Measurements from ENCODE around the gene DENND2C. TPM values are rescaled to one million over a fixed set of nuclear protein-coding genes. Genes with fewer than 3 reads are reported as not detected.

DENND2C gene
- total RNA-seq, 1 donor: 4.8 TPM

- DNase-seq (ENCODE audit: low read depth): peak; percentile 24
- TF ChIP-seq CTCF (IDR thresholded peaks at IDR 0.05; ENCODE audit: insufficient read depth, low read length): no peak
Measured at GRCh38 chr1:114610546-114611245, 59.2 kb downstream of the DENND2C start.

GRCh38 chr1:114609826-114610225 lies 60.0 kb downstream of the DENND2C start:
- DNase-seq (ENCODE audit: low read depth): no peak
- TF ChIP-seq CTCF (IDR thresholded peaks at IDR 0.05; ENCODE audit: insufficient read depth, low read length): no peak

More at GRCh38 chr1:114610546-114611245, 59.2 kb downstream of the DENND2C start:
- no peak overlapping the region for H3K4me3 ChIP-seq (ENCODE audit: low read depth, low read length)

GRCh38 chr1:114609026-114609425 lies 60.8 kb downstream of the DENND2C start:
- no peak for DNase-seq (ENCODE audit: low read depth)
- TF ChIP-seq CTCF (IDR thresholded peaks at IDR 0.05; ENCODE audit: insufficient read depth, low read length): no peak
- H3K4me3 ChIP-seq (ENCODE audit: low read depth, low read length): no peak overlapping the region

More at GRCh38 chr1:114609826-114610225, 60.0 kb downstream of the DENND2C start:
- no peak overlapping the region for H3K4me3 ChIP-seq (ENCODE audit: low read depth, low read length)

GRCh38 chr1:114607223-114607622 lies 62.6 kb downstream of the DENND2C start:
- no peak for TF ChIP-seq CTCF (IDR thresholded peaks at IDR 0.05; ENCODE audit: insufficient read depth, low read length)
- H3K4me3 ChIP-seq (ENCODE audit: low read depth, low read length): no peak overlapping the region
- peak; percentile 27 for DNase-seq (ENCODE audit: low read depth)

- H3K4me3 ChIP-seq (ENCODE audit: low read depth, low read length): no peak overlapping the region
- no peak for TF ChIP-seq CTCF (IDR thresholded peaks at IDR 0.05; ENCODE audit: insufficient read depth, low read length)
- peak; percentile 35 for DNase-seq (ENCODE audit: low read depth)
Measured at GRCh38 chr1:114597949-114598348, 71.9 kb downstream of the DENND2C start.

GRCh38 chr1:114595602-114596001 lies 74.2 kb downstream of the DENND2C start:
- DNase-seq (ENCODE audit: low read depth): no peak
- no peak for TF ChIP-seq CTCF (IDR thresholded peaks at IDR 0.05; ENCODE audit: insufficient read depth, low read length)
- no peak overlapping the region for H3K4me3 ChIP-seq (ENCODE audit: low read depth, low read length)

GRCh38 chr1:114594046-114594445 lies 75.8 kb downstream of the DENND2C start:
- no peak for TF ChIP-seq CTCF (IDR thresholded peaks at IDR 0.05; ENCODE audit: insufficient read depth, low read length)
- DNase-seq (ENCODE audit: low read depth): no peak
- no peak overlapping the region for H3K4me3 ChIP-seq (ENCODE audit: low read depth, low read length)
